GM12872 (cell line): Measurements from ENCODE around the gene G0S2.
A peak's percentile ranks its signal among the peaks of the same experiment; 100 is the strongest.

ENCODE experiments used
- TF ChIP-seq, protein P1 (sequence below): IDR thresholded peaks from 3 replicates; pipeline ENCODE4 v1.5.1; 2011; ENCODE audit warnings: low read depth, mild to moderate bottlenecking, low read length, moderate library complexity; ENCODE audit not compliant: insufficient read depth

G0S2 gene

DNA sequence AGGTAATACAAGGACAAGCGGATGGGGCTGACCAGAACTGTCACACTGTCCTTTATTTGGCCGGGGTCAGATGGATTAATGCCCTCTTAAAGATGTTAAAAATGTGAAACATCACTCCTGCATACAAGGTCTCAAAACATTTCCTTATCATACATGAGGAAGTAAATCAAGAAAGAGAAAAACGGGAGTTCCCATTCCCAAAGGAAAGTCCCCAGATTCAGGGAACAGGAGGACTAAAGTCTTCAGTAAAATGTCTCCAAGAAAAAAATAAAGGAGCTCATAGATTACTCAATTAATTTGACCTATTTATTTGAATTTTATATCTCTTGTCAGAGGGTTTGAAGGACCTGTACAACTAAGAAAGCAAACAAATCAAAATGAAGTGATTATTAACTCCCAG lies 16.0 kb downstream of the G0S2 start:
- TF ChIP-seq, protein P1, sequence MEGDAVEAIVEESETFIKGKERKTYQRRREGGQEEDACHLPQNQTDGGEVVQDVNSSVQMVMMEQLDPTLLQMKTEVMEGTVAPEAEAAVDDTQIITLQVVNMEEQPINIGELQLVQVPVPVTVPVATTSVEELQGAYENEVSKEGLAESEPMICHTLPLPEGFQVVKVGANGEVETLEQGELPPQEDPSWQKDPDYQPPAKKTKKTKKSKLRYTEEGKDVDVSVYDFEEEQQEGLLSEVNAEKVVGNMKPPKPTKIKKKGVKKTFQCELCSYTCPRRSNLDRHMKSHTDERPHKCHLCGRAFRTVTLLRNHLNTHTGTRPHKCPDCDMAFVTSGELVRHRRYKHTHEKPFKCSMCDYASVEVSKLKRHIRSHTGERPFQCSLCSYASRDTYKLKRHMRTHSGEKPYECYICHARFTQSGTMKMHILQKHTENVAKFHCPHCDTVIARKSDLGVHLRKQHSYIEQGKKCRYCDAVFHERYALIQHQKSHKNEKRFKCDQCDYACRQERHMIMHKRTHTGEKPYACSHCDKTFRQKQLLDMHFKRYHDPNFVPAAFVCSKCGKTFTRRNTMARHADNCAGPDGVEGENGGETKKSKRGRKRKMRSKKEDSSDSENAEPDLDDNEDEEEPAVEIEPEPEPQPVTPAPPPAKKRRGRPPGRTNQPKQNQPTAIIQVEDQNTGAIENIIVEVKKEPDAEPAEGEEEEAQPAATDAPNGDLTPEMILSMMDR = no peak

DNA sequence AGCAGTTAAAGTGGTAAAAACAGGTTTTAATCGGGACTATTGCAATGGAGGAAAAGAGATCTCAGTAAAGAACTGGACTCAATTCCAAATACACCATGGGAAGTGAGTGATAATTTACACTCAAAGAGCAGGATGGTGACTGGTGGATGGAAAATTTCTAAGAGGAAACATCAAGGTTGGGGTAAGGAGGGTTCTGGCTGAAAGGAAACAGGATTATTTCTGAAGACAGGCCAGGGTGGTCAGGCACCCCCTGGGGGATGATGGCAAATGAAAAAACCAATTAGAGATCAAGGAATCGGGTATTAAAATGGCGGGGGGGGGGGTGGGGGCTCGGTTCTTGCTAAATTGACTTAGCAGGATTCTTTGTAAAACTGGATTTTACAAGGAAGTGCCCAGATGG lies 17.1 kb downstream of the G0S2 start:
- TF ChIP-seq, protein P1 = no peak

DNA sequence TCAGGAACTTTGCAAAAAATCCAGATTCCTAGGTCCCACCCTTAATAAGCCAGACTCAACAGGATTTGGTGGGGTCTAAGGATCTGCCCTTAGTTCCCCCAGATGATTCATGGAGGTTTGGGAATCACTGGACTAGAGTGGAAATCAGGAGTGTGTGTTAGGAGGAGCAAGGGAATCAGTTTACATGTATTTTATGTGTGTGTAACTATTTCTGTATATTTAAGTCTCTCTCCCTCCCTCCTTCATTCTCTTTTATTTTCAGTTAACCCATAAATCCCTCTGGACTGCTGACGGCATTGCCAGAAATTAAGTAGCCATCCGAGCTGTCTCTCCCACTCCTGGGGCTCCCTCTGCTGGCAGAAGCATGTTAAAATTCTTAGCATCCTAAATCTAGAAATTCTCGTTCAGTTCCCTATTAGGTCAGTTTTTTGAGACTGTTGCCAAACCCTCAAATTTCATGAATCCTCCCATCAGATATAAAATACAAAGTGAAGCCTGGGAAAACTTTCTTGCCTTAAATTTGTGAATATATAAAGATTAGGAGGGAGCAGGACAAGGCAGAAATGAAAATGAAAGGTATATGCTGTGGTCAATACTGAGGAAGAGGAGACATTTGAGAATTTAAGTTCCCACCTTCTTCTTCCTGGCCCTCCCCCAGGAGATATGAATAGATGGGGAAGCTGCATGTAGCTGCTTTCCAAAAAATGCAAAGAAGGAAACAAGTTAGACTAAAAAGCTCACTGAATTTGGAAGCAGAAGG lies 17.7 kb downstream of the G0S2 start:
- TF ChIP-seq, protein P1 = peak; percentile 68

DNA sequence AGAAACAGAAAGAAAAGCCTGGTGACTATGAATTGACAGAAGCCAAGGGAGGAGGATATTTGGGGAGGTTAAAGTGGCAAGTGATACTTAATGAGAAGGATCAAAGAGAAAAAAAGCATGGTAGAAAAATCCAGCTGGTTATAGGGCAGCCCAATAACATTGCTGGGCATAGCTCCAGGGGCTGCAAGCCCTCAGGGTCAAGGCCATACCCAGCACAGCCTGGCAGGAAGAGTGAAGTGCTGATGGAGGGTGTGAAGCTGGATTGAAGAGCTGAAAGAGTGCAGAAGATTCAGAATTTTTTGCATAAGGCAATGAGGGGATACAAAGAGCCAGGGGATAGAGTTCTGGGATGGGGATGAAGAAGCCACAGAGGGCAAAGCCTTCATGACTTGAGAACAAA lies 21.5 kb downstream of the G0S2 start:
- TF ChIP-seq, protein P1 = no peak

DNA sequence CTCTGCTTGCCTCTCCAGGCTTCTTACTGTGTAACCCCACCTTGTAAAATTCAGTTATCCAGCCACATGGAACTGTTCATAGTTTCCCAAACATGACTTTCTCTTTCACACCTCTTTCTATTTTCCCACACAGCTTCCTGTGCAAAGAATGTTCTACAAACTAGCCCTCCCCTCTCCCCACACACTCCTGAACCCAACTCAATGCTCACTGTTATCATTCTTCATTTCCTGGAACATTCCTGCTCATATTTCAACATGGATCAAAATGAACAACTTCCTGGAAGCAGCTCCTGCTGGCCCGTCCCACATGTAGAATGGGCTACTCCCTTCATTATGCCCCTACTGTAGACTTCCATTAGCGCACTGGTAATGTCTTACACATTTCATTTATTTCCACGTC lies 21.9 kb downstream of the G0S2 start:
- TF ChIP-seq, protein P1 = no peak

DNA sequence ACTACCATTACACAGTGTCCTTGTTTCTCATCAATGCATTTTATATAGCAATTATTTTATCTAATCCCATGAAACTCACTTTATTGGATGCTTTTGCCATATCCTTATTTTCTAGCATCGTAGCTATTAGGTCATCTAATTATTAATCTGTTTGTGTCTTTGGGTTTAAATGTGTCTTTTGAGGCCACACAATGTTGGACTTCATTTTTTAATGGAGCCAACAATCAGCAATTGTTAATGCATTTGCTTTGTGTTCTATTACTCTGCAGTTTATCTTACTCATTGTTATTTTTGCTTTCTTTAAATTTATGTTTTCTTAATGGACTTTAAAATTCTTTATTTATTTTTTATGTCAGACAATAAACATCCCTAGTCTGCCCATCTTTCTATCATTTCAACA lies 27.6 kb downstream of the G0S2 start:
- TF ChIP-seq, protein P1 = no peak

DNA sequence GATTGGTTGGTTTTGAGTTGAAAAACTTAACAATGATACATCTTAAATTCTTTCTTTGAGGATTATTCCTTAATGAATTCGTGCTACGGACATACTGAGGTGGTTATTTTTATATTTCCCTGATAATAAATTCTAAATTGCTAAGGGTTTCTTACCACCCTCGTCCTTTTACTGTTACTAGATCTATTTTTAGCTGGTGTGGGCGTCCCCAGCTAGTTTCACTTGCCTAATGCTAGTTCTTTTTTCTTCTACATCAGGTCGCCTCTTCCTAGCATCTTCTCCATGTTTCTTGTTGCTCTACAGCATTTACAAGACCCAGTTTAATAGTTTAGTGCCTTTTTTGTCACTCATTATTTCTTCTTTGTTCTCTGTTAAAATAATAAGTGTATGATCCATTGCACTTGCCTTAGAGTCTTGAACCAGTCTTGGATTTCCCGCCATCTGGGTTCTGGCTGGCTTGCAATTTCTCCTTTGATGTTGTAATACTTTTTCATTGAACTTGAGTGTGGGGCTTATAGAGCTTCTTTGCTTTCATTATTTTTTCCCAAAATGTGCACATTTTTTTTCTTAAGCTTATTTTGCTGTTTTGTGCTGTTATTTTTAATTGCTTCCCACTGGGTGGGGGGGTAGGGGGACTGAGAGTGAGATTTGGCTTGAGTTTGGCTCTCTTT lies 28.8 kb downstream of the G0S2 start:
- TF ChIP-seq, protein P1 = no peak
